ENCODE results near the gene PCDHA1.
A peak's percentile ranks its signal among the peaks of the same experiment; 100 is the strongest.

Gene PCDHA1

DNA sequence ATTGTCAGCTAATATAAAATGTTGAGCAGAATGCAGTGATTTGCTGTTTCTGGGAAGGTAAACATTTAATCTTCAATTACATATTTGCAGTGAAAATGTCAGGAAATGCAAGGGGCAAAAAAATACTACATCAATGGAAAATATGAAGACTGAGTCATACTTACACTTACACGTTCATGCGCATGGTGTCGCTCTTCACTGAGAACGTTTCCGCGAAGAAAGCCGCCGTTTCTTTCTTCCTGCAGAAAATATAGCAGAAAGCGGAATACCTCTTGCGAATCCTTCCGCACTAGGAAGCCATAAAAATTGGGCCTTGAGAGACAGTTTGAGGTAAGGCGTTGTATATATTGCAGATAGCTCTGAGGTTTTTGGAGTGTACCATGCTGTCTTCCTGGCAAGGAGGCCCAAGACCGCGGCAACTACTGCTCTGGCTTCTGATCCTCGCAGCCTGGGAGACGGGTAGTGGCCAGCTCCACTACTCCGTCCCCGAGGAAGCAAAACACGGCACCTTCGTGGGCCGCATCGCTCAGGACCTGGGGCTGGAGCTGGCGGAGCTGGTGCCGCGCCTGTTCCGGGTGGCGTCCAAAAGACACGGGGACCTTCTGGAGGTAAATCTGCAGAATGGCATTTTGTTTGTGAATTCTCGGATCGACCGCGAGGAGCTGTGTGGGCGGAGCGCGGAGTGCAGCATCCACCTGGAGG, 96.1 kb downstream of the PCDHA1 start, which contains the start of gene PCDHA13:
Gene PCDHA13, plus strand, starts transcription at position 236 of the 702 bp plus-strand sequence. Its CDS starts 145 bp downstream, at position 381.
- no peak for DNase-seq (ENCODE audit: insufficient read length, low spot score)
- no peak for TF ChIP-seq POLR2A (IDR thresholded peaks at IDR 0.05; ENCODE audit: low read depth, low read length)
- FAIRE-seq = no peak

DNA sequence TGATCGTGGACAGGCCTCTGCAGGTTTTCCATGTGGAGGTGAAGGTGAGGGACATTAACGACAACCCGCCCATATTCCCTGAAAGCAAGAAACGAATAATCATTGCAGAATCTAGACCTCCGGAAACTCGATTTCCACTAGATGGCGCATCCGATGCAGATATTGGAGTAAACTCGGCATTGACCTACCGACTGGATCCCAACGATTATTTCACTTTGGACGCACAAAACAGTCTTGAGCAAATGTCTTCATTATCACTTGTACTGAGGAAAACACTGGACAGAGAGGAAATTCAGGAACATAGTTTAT, 96.6 kb downstream of the PCDHA1 start:
- DNase-seq (ENCODE audit: insufficient read length, low spot score) (no peak), FAIRE-seq (peak; percentile 6)
- no peak for TF ChIP-seq POLR2A (IDR thresholded peaks at IDR 0.05; ENCODE audit: low read depth, low read length)

DNA sequence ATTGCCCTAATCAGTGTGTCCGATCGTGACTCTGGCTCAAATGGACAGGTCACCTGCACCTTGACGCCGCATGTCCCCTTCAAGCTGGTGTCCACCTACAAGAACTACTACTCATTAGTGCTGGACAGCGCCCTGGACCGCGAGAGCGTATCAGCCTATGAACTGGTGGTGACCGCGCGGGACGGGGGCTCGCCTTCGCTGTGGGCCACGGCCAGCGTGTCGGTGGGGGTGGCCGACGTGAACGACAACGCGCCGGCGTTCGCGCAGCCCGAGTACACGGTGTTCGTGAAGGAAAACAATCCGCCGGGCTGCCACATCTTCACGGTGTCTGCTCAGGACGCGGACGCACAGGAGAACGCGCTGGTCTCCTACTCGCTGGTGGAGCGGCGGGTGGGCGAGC, 97.4 kb downstream of the PCDHA1 start:
- FAIRE-seq = no peak

DNA sequence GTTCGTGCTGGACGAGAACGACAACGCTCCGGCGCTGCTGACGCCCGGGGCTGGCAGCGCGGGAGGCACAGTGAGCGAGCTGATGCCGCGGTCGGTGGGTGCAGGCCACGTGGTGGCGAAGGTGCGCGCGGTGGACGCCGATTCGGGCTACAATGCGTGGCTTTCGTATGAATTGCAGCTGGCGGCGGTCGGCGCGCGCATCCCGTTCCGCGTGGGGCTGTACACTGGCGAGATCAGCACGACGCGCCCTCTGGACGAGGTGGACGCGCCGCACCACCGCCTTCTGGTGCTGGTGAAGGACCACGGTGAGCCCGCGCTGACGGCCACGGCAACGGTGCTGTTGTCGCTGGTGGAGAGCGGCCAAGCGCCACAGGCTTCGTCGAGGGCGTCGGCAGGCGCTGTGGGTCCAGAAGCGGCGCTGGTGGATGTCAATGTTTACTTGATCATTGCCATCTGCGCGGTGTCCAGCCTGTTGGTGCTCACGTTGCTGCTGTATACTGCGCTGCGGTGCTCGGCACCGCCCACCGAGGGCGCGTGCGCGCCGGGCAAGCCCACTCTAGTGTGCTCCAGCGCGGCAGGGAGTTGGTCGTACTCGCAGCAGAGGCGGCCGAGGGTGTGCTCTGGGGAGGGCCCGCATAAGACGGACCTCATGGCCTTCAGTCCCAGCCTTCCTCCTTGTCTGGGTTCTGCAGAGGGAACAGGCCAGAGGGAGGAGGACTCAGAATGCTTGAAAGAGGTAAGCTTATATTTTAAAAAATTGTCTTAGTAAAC, 98.2 kb downstream of the PCDHA1 start:
- no peak for FAIRE-seq
- no peak for TF ChIP-seq POLR2A (IDR thresholded peaks at IDR 0.05; ENCODE audit: low read depth, low read length)
- no peak for DNase-seq (ENCODE audit: insufficient read length, low spot score)

More for the DNA sequence above, 97.4 kb downstream of the PCDHA1 start:
- TF ChIP-seq POLR2A (IDR thresholded peaks at IDR 0.05; ENCODE audit: low read depth, low read length) = no peak
- no peak for DNase-seq (ENCODE audit: insufficient read length, low spot score)

DNA sequence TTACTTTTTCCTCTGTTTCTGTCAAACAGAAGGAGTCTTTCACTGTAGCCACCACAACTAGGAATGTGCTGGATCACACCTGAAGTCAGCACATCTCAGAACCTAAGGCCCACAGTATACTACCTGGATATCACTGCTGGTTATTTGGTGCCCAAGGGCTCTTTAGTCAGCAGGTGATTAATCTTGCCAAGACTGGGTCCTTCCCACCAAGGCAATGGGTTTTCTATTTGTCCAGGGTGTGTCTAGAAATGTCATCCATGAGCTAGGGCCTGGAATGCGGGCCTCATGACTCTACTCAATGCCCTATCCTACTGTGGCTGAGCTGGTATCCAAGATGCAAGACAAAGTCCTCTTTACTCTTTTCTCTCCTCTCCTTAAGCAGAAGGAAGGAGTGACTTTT, 130.4 kb downstream of the PCDHA1 start:
- no peak for DNase-seq (ENCODE audit: insufficient read length, low spot score)
- FAIRE-seq = no peak

DNA sequence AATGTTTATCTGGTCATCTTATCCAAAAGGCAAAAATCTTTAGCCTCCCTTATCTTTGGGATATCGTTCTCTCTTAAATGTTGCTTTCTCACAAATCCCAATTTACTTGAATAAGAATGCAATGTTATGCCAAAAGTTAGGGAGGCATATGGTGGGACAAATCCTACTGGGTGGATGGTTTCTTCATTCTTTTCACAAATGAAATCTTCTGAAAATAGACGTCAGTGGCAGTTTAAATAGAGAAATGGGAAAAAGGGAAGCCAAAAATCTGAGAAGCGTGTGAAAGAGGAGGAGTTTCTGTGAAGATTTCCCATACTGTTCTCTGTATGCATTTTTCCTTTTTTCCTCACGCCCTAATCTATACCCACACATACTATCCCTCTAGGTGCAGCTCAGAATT, 137.7 kb downstream of the PCDHA1 start:
- DNase-seq (ENCODE audit: insufficient read length, low spot score) (no peak), FAIRE-seq (no peak)
- no peak for TF ChIP-seq POLR2A (IDR thresholded peaks at IDR 0.05; ENCODE audit: low read depth, low read length)

More for the DNA sequence above, 130.4 kb downstream of the PCDHA1 start:
- no peak for TF ChIP-seq POLR2A (IDR thresholded peaks at IDR 0.05; ENCODE audit: low read depth, low read length)

DNA sequence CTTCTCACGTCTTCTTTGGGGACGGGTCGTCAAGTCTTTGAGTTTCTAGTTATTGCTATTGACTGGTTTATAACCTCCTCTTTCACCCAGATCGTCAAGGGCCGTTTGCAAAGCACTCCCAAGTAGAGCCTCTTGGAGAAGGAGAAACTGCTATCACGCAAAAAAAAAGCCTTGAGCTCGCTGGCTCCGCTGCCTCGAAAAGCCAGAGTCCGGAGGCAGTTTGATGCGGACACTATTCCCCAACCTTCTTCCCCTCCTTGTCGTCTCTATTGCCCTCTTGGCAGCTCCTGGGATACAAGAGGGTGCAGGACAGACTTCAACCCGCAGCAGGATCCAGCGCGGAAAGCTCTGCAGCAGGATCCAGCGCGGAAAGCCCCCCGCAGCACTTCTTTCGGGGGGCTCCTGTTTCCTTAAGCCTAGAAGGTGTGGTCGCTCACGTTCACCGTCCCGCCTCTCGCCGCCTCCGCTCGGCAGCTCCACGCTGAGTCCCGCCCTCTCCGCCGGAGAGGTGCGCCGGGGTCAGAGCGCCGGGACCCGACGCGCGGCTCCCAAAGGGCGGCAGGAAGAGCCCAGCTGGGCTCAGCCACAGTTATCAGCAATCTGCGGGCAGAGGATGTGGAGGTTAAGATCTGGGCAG, 140.0 kb downstream of the PCDHA1 start, which contains the start of gene PCDHAC1:
Gene PCDHAC1, plus strand, starts transcription at position 494 of the 637 bp plus-strand sequence. CDS start 594 bp downstream, outside the sequence.
- FAIRE-seq (no peak), DNase-seq (ENCODE audit: insufficient read length, low spot score) (no peak)
- no peak for TF ChIP-seq POLR2A (IDR thresholded peaks at IDR 0.05; ENCODE audit: low read depth, low read length)

DNA sequence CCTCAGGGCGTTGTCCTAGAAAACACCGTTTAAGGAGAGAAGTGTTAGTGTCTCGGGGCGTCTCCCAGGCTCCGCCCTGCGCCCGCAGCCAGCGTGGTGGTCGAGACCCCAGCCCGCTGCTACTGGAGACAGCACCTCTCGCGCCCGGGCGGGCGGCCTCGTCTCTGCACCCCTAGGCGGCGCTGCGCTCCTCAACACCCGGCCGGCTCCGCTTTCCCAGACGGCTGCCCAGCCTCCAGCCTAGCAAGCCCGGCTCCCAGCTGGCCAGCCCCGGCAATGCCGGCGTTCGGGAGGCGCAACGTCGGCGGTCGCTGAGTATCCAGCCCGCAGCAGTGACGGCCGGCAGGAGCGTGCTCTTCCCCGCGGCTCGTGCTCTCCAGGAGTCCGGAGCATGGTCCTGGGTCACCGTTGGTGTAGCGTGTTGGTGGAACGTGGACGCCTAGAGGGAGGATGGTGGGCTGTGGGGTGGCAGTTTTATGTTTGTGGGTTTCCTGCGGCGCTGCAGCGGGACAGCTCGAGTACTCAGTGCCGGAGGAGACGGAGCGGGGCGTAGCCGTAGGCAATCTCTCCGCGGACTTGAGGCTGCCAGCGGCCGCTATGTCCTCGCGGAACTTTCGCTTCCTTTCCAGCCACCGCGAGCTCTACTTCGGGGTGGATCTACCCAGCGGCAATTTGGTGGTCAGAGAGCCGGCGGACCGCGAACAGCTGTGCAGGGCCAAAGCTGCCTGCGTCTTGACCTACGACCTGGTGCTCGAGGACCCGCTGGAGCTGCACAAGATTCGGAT, 140.7 kb downstream of the PCDHA1 start:
- FAIRE-seq (no peak), DNase-seq (ENCODE audit: insufficient read length, low spot score) (peak; percentile 31)
- TF ChIP-seq POLR2A (IDR thresholded peaks at IDR 0.05; ENCODE audit: low read depth, low read length) = no peak

DNA sequence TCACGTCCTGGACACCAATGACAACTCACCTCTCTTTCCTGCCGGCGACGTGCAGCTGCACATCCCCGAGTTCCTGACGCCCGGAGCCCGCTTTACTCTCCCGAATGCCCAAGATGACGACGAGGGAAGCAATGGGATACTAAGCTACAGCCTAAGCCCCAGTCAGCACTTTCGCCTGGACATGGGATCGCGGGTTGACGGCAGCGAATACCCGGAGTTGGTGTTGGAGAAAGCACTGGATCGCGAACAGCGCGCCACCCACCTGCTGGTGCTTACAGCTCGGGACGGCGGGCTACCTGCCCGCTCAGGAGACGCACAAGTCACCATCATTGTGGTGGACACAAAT, 141.3 kb downstream of the PCDHA1 start:
- TF ChIP-seq POLR2A (IDR thresholded peaks at IDR 0.05; ENCODE audit: low read depth, low read length) = no peak
- DNase-seq (ENCODE audit: insufficient read length, low spot score) (no peak), FAIRE-seq (no peak)

DNA sequence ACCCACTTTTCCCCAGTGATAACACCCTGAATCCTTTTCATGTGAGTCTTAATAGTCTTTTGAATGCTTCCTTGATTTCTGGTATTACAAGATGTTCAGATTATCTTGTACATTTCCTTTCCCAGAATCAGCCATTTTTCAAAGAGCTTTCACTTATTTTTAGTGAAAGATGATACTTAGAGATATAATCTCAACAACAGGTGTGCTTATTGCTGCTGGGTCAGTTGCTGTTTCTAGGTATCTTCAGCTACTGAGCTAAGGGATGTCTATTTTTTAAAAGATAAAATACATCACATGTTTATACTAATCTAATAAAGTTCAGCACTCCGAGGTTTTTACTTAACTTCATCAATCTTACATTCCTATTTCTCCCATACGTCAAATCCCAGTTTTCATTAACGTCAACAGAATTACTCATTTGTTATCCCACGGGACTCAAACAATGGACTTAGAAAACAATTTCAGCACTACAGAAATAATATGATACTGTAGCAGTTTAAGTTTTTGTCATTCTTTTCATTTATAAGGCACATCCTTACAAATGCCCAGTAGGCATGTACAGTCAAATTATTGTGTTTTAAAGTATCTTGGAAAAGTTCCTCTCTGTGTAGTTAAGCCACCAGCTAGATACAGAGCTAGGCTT, 149.1 kb downstream of the PCDHA1 start:
- TF ChIP-seq POLR2A (IDR thresholded peaks at IDR 0.05; ENCODE audit: low read depth, low read length) = no peak
- FAIRE-seq (no peak), DNase-seq (ENCODE audit: insufficient read length, low spot score) (no peak)

DNA sequence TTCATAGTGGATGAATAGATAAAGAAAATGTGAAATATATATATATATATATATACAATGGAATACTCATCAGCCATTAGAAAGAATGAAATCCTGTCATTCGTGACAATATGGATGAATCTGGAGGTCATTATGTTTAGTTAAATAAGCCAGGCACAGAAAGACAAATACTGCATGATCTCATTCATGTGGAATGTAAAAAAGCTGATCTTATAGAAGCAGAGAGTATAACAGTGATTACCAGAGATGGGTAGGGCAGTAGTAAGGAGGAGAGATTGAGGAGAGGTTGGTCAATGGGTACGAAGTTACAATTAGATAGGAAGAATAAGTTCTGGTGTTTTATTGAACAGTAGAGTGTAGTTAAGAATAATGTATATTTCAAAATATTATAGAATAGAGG, 160.6 kb downstream of the PCDHA1 start:
- no peak for TF ChIP-seq POLR2A (IDR thresholded peaks at IDR 0.05; ENCODE audit: low read depth, low read length)
- DNase-seq (ENCODE audit: insufficient read length, low spot score) = no peak
- peak; percentile 48 for FAIRE-seq

DNA sequence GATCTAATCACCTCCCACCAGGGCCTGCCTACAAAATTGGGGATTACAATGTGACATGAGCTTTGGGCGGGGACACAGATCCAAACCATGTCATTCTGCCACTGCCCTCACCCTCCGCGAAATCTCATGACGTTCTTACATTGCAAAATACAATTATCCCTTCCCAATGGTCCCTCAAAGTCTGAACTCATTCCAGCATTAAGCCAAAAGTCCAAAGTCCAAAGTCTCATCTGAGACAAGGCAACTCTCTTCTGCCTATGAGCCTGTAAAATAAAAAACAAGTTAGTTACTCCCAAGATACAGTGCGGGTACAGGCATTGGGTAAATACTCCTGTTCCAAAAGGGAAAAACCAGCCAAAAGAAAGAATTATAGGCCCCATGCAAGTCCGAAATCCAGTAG, 165.7 kb downstream of the PCDHA1 start:
- FAIRE-seq = no peak
- TF ChIP-seq POLR2A (IDR thresholded peaks at IDR 0.05; ENCODE audit: low read depth, low read length) = no peak

DNA sequence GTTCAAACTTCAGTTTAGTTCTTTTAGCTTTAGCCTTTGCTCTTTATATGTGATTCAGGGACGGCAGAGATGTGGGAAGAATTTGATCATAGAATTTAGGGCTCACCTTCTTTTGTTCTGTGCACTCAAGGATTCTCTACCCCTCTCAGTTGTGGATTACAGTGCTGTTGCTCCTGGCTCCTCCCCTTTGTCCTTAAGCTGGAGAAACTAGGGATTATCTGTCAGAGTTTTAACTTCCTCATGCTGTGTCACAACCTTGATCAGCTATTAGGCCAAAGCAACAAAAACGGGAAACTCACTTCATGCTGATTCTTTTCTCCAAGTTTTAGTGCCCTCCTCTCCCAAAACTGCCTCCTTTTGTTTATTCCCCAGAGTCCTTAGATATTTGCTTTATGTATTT, 167.3 kb downstream of the PCDHA1 start:
- DNase-seq (ENCODE audit: insufficient read length, low spot score) (no peak), FAIRE-seq (no peak)
- TF ChIP-seq POLR2A (IDR thresholded peaks at IDR 0.05; ENCODE audit: low read depth, low read length) = no peak

More for the DNA sequence above, 165.7 kb downstream of the PCDHA1 start:
- DNase-seq (ENCODE audit: insufficient read length, low spot score) = no peak
